Gastrocnemius medialis (tissue), 4 donors: ENCODE results near the gene JPT1.

ENCODE experiments used
- CTCF ChIP-seq, 5 experiments: fragments of 450-650 bp in 3 of 5; fragments of 200-600 bp in 2 of 5; sonication (generic) in 2 of 5; IDR thresholded peaks in 4 of 5; conservative IDR thresholded peaks in 1 of 5; 1 replicate in 4 of 5; 2 replicates in 1 of 5; pipeline ENCODE4 v1.5.1; 2016 to 2019; ENCODE audit warnings: antibody characterized with exemption in 5 of 5, mild to moderate bottlenecking in 3 of 5, moderate library complexity in 3 of 5
- POLR2A ChIP-seq, 2 donors: fragments of 450-650 bp; IDR thresholded peaks; one replicate each; pipeline ENCODE4 v1.6.1; 2017; ENCODE audit warnings: antibody characterized with exemption in 2 of 2, mild to moderate bottlenecking in 2 of 2, moderate library complexity in 2 of 2

- no peak for TF ChIP-seq CTCF (IDR thresholded peaks at IDR 0.05 in 4 of 5, conservative IDR thresholded peaks at IDR 0.05 in 1 of 5)
- TF ChIP-seq POLR2A (IDR thresholded peaks at IDR 0.05): no peak
These were observed 9.3 kb downstream of the JPT1 start for GRCh38 chr17:75144816-75145512.
